ENCODE measurements around the gene KCNMA1. TPM values are rescaled to one million over a fixed set of nuclear protein-coding genes. Genes with fewer than 3 reads are reported as not detected.

The KCNMA1 gene
- total RNA-seq, 1 experiment from 2014 or later: 139 TPM

- peak; percentile 90 for DNase-seq (ENCODE audit: low read depth)
These were observed 442.5 kb downstream of the KCNMA1 start for GRCh38 chr10:77195101-77195500.

- no peak for DNase-seq (ENCODE audit: low read depth)
These were observed 444.6 kb downstream of the KCNMA1 start for GRCh38 chr10:77193001-77193400.

GRCh38 chr10:77192402-77192801, 445.2 kb downstream of the KCNMA1 start:
- no peak for DNase-seq (ENCODE audit: low read depth)

GRCh38 chr10:77191324-77192049, 446.1 kb downstream of the KCNMA1 start:
- DNase-seq (ENCODE audit: low read depth): no peak

- no peak for DNase-seq (ENCODE audit: low read depth)
These were observed 447.3 kb downstream of the KCNMA1 start for GRCh38 chr10:77190291-77190690.

- DNase-seq (ENCODE audit: low read depth): no peak
These were observed 448.1 kb downstream of the KCNMA1 start for GRCh38 chr10:77189520-77189919.

GRCh38 chr10:77189075-77189474, 448.5 kb downstream of the KCNMA1 start:
- no peak for DNase-seq (ENCODE audit: low read depth)

- peak; percentile 55 for DNase-seq (ENCODE audit: low read depth)
These were observed 449.1 kb downstream of the KCNMA1 start for GRCh38 chr10:77188521-77188920.

GRCh38 chr10:77188000-77188395, 449.6 kb downstream of the KCNMA1 start:
- DNase-seq (ENCODE audit: low read depth): peak; percentile 29

- no peak for DNase-seq (ENCODE audit: low read depth)
These were observed 450.1 kb downstream of the KCNMA1 start for GRCh38 chr10:77187376-77187999.

GRCh38 chr10:77186936-77187335, 450.7 kb downstream of the KCNMA1 start:
- peak; percentile 25 for DNase-seq (ENCODE audit: low read depth)

- DNase-seq (ENCODE audit: low read depth): no peak
These were observed 451.9 kb downstream of the KCNMA1 start for GRCh38 chr10:77185696-77186095.

GRCh38 chr10:77182803-77183202, 454.8 kb downstream of the KCNMA1 start:
- no peak for DNase-seq (ENCODE audit: low read depth)

GRCh38 chr10:77180794-77181193, 456.8 kb downstream of the KCNMA1 start:
- DNase-seq (ENCODE audit: low read depth): peak; percentile 61

GRCh38 chr10:77180104-77180503, 457.5 kb downstream of the KCNMA1 start:
- no peak for DNase-seq (ENCODE audit: low read depth)

- DNase-seq (ENCODE audit: low read depth): peak; percentile 95
These were observed 458.5 kb downstream of the KCNMA1 start for GRCh38 chr10:77179015-77179695.

GRCh38 chr10:77177589-77177988, 460.0 kb downstream of the KCNMA1 start:
- DNase-seq (ENCODE audit: low read depth): no peak

- DNase-seq (ENCODE audit: low read depth): no peak
These were observed 460.4 kb downstream of the KCNMA1 start for GRCh38 chr10:77177161-77177560.

- DNase-seq (ENCODE audit: low read depth): no peak
These were observed 461.4 kb downstream of the KCNMA1 start for GRCh38 chr10:77176232-77176631.

- DNase-seq (ENCODE audit: low read depth): peak; percentile 40
These were observed 461.9 kb downstream of the KCNMA1 start for GRCh38 chr10:77175631-77176222.

GRCh38 chr10:77173615-77174461, 463.8 kb downstream of the KCNMA1 start:
- DNase-seq (ENCODE audit: low read depth): peak; percentile 79

Measured in HT1080 (cell line).